NCI-H2107 treated with DMSO at 0.1 percent for 48 hours (cell line): Measurements from ENCODE around the gene BTRC.

Experiments
- DNase-seq: peaks from one replicate; lab custom pipeline; 2025; ENCODE audit not compliant: unreplicated experiment; lab: John Stamatoyannopoulos, UW

The BTRC gene

DNA sequence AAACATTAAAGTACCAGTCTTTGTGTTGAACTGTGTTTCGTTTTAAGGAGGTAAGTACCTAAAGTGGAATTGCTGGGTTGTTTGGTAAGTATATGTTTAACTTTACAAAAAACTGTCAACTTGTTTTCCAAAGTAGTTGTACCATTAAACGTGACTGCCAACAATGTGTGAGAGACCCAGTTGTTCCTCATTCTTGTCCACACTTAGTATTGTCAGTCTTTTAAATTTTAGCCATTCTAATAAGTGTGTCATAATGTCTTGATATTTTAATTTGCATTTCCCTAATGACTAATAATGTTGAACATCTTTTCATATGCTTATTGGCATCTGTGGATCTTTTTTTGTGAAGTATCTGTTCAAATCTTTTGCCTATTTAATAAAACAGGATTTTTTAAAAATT, 159.8 kb downstream of the BTRC start:
- no peak for DNase-seq

- DNase-seq, result no peak
Measured at GRCh38 chr10:101525848-101526247, 171.9 kb downstream of the BTRC start.

- DNase-seq, result no peak
Measured at GRCh38 chr10:101529207-101529606, 175.2 kb downstream of the BTRC start.

GRCh38 chr10:101529725-101530553, 176.0 kb downstream of the BTRC start:
- DNase-seq, result no peak

DNA sequence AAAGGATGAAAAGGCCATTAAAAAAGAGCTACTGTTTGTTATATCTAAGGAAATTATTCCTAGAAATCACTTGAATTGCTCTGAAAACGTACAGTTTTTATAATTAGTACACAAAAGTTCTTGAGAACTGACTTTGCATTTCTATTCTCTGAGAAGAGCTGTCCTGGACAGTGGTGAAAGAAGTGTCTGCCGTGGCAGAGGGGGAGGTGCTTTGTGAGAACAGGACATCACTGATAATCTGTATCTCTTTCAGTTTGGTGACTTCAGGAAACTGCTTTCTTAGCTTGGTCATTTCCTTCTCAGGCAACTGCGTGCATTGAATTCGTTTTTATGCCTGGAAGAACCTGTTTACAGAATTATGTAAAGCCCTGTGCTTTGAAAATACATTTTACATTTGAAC, 182.0 kb downstream of the BTRC start:
- no peak for DNase-seq

DNA sequence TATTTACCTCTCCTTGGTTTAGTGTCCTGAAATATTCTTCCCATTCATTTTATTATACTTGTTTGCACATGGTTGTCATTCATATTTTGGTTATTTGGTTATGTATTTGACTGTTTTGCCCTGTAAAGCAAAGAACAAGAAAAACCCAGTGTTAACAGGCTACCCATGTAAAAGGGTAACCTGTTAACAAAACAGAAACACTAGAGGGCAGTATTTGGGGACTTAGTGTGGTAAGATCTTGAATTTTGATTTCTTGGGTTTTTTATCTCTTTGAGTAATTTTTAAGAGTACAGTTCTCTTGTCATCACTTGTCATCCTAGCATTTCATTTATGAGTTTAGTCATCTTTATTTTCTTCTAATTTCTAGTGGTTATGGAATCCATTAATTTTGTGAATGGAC, 182.8 kb downstream of the BTRC start:
- DNase-seq, result no peak

- peak; percentile 54 for DNase-seq
Measured at GRCh38 chr10:101538446-101538845, 184.5 kb downstream of the BTRC start.

- no peak for DNase-seq
Measured at GRCh38 chr10:101545898-101546297, 191.9 kb downstream of the BTRC start.

- no peak for DNase-seq
Measured at GRCh38 chr10:101550965-101551364, 197.0 kb downstream of the BTRC start.

DNA sequence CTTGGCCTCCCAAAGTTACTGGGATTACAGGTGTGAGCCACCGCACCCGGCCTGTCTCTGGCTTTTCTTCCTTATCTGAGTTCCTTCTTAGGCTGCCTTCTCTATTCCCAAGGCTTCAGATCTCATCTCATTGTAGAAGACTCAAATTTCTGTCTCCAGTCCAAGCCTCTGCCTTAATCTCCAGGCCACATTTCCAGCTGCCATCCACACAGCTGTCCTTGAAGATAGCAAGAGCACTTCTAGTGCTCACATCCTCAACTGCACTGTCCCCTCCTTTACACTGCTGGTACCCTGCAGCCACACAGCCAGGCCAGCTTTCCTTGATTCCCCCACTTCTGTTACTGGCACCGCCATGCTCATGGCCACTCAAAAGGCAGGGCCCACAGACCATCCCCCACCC, 198.5 kb downstream of the BTRC start:
- DNase-seq, result no peak

DNA sequence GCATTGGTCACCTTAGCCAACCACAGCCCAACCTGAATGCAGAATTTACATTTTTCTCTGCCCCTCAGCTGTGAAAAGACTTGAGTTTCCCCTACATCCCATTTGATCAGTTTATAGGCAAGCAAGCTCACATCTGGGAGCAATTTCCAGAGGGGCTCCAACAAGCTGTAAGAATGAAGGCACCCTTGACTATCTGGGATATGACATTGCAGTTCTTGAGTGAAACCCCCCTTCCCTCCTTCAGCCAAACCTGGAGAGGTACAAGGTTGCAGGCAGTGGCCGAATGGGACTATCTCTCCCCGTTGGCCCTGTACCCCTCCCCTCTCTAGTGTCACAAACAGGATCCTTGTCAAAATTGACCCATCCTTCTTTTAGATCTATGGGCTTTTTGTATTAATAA, 203.6 kb downstream of the BTRC start:
- DNase-seq, result no peak

DNA sequence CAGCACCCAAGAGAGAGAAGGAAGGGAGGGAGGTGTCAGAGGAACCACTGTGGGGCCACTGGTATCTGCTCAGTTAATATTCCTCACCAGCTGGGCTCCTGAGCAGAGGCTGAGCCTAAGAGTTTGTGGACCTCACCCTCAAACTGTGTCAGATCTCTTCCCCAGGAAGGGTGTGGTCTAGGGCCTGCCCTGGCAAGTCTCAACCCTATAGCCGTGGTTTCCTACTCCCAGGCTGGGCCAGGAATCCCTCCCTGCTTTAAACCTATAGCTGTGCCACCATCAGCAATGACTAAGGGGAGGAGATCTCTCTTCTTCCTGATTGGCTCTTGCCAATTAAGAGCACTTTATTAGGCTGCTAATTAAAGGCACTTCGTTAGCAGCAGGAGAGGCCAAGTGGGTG, 204.2 kb downstream of the BTRC start:
- no peak for DNase-seq

- no peak for DNase-seq
Measured at GRCh38 chr10:101558671-101559595, 205.0 kb downstream of the BTRC start.

GRCh38 chr10:101559596-101560297, 205.8 kb downstream of the BTRC start:
- DNase-seq, result no peak

- DNase-seq, result no peak
Measured at GRCh38 chr10:101560298-101561067, 206.5 kb downstream of the BTRC start.

- DNase-seq, result no peak
Measured at GRCh38 chr10:101561068-101561915, 207.3 kb downstream of the BTRC start.

DNA sequence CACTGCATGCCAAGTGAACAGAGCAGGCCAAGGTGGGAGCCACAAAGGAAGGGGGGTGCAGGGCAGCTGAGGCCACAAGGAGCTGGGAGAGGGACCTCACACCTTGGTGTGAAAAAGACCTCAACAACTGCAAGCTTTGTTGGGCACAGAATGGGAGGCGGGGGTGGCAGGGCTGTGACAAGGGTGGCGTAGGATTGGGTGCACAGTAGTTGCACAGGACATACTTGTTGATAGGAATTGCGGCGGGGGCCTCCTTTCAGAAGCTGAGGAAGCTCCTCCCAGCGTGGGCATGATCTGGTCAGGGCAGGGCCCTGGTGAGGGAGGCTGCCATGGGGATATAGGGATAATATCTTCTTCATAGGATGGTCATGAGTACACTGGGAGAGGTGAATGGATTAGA, 208.3 kb downstream of the BTRC start:
- DNase-seq, result no peak

DNA sequence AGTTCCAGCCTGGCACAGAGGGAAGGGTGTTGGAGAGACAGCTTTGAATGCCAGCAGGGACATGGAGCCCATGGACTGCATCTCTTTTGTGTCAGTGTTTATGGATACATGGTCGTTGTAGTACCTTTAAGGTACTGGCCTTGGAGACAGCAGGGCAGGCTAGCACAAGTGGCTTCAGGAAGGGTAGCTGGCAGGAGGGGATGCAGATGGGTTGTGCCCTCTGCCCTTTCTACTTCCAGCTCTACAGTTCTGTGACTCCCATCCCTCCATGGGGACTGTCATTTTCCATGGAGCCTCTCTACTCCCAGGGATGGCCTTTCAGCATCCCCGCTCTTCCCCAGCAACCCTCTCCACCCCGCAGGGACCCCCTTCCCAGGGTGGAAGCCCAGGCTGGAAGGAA, 209.0 kb downstream of the BTRC start:
- no peak for DNase-seq

DNA sequence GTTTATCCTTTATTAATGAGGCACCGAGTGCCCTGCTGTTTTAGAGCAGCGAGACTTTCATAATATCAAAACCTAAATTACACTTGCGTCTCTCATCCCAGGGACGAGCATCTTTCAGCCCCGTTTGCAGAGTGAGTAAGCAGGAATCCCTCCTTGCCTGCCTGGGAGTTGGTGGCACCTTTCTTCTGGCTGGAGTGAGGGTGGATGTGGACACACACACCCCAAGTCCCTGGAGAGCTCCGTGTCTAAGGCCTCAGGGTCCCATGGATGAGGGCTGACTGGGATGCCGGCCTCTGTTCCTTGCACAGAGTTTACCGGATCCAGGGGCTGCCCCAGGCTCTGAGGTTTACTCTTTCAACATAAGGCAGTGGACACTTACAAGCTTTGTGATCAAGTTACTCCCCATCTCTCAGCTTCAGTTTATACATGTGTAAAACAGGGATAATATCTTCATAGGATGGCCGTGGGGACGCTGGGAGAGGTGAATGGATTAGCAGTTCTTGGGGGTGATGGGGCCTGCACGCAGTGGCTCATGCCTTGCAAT, 209.6 kb downstream of the BTRC start:
- DNase-seq, result no peak
